Cardiac muscle cell (in vitro differentiated cells and primary cell): ENCODE results near the gene TNFAIP8L3. TPM values are rescaled to one million over a fixed set of nuclear protein-coding genes. Genes with fewer than 3 reads are reported as not detected.
"Not testable (repeated sequence)": the region's sequence is repeated elsewhere in the genome, so short reads cannot be mapped to it uniquely, and the experiment has no call there.

Experiments used
- DNase-seq, 2 donors: peaks; one replicate each; pipeline versions ENCODE4 v3.0.0 to v3.0.0-alpha.2; 2010 to 2017; ENCODE audit warnings: low read depth in 1 of 2, low spot score in 1 of 2
- H3K27ac ChIP-seq: fragments of 200-600 bp; sonication (generic); 2 replicates; pipeline ENCODE4 v1.5.1; 2016
- H3K27me3 ChIP-seq: fragments of 200-600 bp; sonication (generic); 2 replicates; pipeline ENCODE4 v1.6.0; 2016; ENCODE audit warnings: control low read depth
- H3K36me3 ChIP-seq: fragments of 200-600 bp; sonication (generic); 2 replicates; pipeline ENCODE4 v1.5.1; 2016; ENCODE audit warnings: control low read depth
- H3K4me1 ChIP-seq: fragments of 200-600 bp; sonication (generic); 2 replicates; pipeline ENCODE4 v1.8.1; 2017; ENCODE audit warnings: low read depth, mild to moderate bottlenecking, mixed run types
- H3K4me3 ChIP-seq: fragments of 200-600 bp; sonication (generic); 2 replicates; pipeline ENCODE4 v1.5.1; 2016; ENCODE audit warnings: mild to moderate bottlenecking
- H3K9me3 ChIP-seq: fragments of 200-600 bp; sonication (generic); 2 replicates; pipeline ENCODE4 v1.5.1; 2017; ENCODE audit warnings: low read depth, mild to moderate bottlenecking, control low read depth
- CTCF ChIP-seq: IDR thresholded peaks from 2 replicates; pipeline ENCODE4 v1.5.1; 2012; ENCODE audit warnings: low read depth, mild to moderate bottlenecking, low read length
- polyA plus RNA-seq: library from polyadenylated mRNA; unstranded; fragments of >200 nt; fragmentation: Nextera tagmentation; extraction: Ambion mirVana; gene quantifications from 2 replicates; pipeline ENCODE4 v1.2.1, GENCODE V29; 2016
- total RNA-seq: library from RNA; depleted of rRNA; stranded (reverse); fragments of >200 nt; gene quantifications from 2 replicates; pipeline ENCODE4 v1.2.3, GENCODE V29; 2016

The TNFAIP8L3 gene
- total RNA-seq (not detected in 2 replicates), polyA plus RNA-seq (0.60 TPM in 1 of 2 replicates, not detected in the other)

GRCh38 chr15:51094606-51095569, at the start of gene TNFAIP8L3:
TSS of gene TNFAIP8L3 (minus strand) at chr15:51094906. CDS start at chr15:51094595, 311 bp downstream.
- Histone ChIP-seq H3K36me3 (no peaks in the 10 kb centered on the region), H3K27me3 (peaks cover 93% of the 10 kb centered on the region), H3K9me3 (no peaks in the 10 kb centered on the region), H3K4me3 (peak within 1 kb of the TSS; percentile 36), H3K27ac (no peak within 1 kb of the TSS), H3K4me1 (no peaks in the 10 kb centered on the region)
- TF ChIP-seq CTCF, result no peak
- DNase-seq, result peak; percentile 49 to 61

GRCh38 chr15:51144021-51144532, 49.4 kb upstream of the TNFAIP8L3 start:
- no peak for TF ChIP-seq CTCF
- Histone ChIP-seq H3K27ac (no peak overlapping the region), H3K36me3 (no peaks in the 10 kb centered on the region), H3K9me3 (no peaks in the 10 kb centered on the region), H3K4me1 (peaks cover 16% of the 10 kb centered on the region), H3K27me3 (no peaks in the 10 kb centered on the region), H3K4me3 (no peak overlapping the region)
- peak; percentile 65 to 90 for DNase-seq

GRCh38 chr15:51140347-51140746, 45.6 kb upstream of the TNFAIP8L3 start:
- DNase-seq, H3K27me3 ChIP-seq, H3K9me3 ChIP-seq, H3K36me3 ChIP-seq, H3K27ac ChIP-seq, H3K4me3 ChIP-seq: not testable (repeated sequence)
- peaks cover 16% of the 10 kb centered on the region for H3K4me1 ChIP-seq

GRCh38 chr15:51139091-51139490, 44.4 kb upstream of the TNFAIP8L3 start:
- no peak for DNase-seq

GRCh38 chr15:51137880-51138430, 43.2 kb upstream of the TNFAIP8L3 start:
- Histone ChIP-seq H3K36me3 (no peaks in the 10 kb centered on the region), H3K4me3 (no peak overlapping the region), H3K4me1 (no peaks in the 10 kb centered on the region), H3K9me3 (no peaks in the 10 kb centered on the region), H3K27ac (no peak overlapping the region), H3K27me3 (no peaks in the 10 kb centered on the region)
- TF ChIP-seq CTCF, result no peak
- no peak for DNase-seq

More at GRCh38 chr15:51139091-51139490, 44.4 kb upstream of the TNFAIP8L3 start:
- no peak overlapping the region for H3K4me3 ChIP-seq
- H3K27ac ChIP-seq, result no peak overlapping the region
- no peak for TF ChIP-seq CTCF
- no peaks in the 10 kb centered on the region for H3K27me3 ChIP-seq
- H3K4me1 ChIP-seq, result peaks cover 6% of the 10 kb centered on the region
- H3K36me3 ChIP-seq, result no peaks in the 10 kb centered on the region
- H3K9me3 ChIP-seq, result no peaks in the 10 kb centered on the region
